Measurements from ENCODE around the gene ZNRF1. TPM values are rescaled to one million over a fixed set of nuclear protein-coding genes. Genes with fewer than 3 reads are reported as not detected.

Gene ZNRF1
- total and polyA plus RNA-seq, 4 donors, result 7.9 to 10.9 (median 9.2) TPM

GRCh38 chr16:75085556-75085955, 86.7 kb downstream of the ZNRF1 start:
- H3K27ac ChIP-seq (ENCODE audit: low read depth in 1 of 2, low read length in 2 of 2), result no peak overlapping the region
- H3K27me3 ChIP-seq (ENCODE audit: control insufficient read depth in 4 of 4, insufficient read depth in 4 of 4, low read length in 3 of 4), result no peaks in the 10 kb centered on the region
- H3K36me3 ChIP-seq (ENCODE audit: control insufficient read depth in 4 of 4, insufficient read depth in 3 of 4, low read depth in 1 of 4, low read length in 3 of 4), result no peaks in the 10 kb centered on the region
- H3K9ac ChIP-seq (ENCODE audit: low read depth in 1 of 2, low read length in 2 of 2), result no peak overlapping the region
- H3K4me3 ChIP-seq (ENCODE audit: low read depth in 1 of 3, low read length in 3 of 3), result no peak overlapping the region
- no peaks in the 10 kb centered on the region for H3K9me3 ChIP-seq (ENCODE audit: control insufficient read depth in 4 of 4, low read length in 3 of 4)
- TF ChIP-seq REST (IDR thresholded peaks at IDR 0.05) (no peak), ATF3 (IDR thresholded peaks at IDR 0.05) (no peak), HNF4G (IDR thresholded peaks at IDR 0.05) (no peak), MAX (IDR thresholded peaks at IDR 0.05) (no peak), FOXA2 (IDR thresholded peaks at IDR 0.05) (no peak), SP1 (IDR thresholded peaks at IDR 0.05) (no peak), RAD21 (IDR thresholded peaks at IDR 0.05) (no peak), CTCF (IDR thresholded peaks at IDR 0.05; ENCODE audit: low read depth, low read length, missing input control) (no peak), YY1 (IDR thresholded peaks at IDR 0.05) (no peak), TAF1 (conservative IDR thresholded peaks at IDR 0.05) (no peak)
- H3K4me1 ChIP-seq (ENCODE audit: control insufficient read depth in 4 of 4, insufficient read depth in 4 of 4, low read length in 3 of 4), result peaks cover 5 to 26% (median 20%) of the 10 kb centered on the region in 4 donors
- WGBS, result 96% methylated on average over 4 of the region's 4 CpGs
- no peak for DNase-seq (ENCODE audit: low spot score)

GRCh38 chr16:75086281-75086680, 87.5 kb downstream of the ZNRF1 start:
- H3K36me3 ChIP-seq (ENCODE audit: control insufficient read depth in 4 of 4, insufficient read depth in 3 of 4, low read depth in 1 of 4, low read length in 3 of 4), result no peaks in the 10 kb centered on the region
- no peak for TF ChIP-seq EGR1 (IDR thresholded peaks at IDR 0.05; ENCODE audit: low read depth in 2 of 2)
- no peak for TF ChIP-seq REST (IDR thresholded peaks at IDR 0.05)
- no peak for TF ChIP-seq FOXA2 (IDR thresholded peaks at IDR 0.05)
- TF ChIP-seq FOXA1 (IDR thresholded peaks at IDR 0.05), result no peak
- no peak for TF ChIP-seq CTCF (IDR thresholded peaks at IDR 0.05; ENCODE audit: low read depth, low read length, missing input control)
- no peak for TF ChIP-seq YY1 (IDR thresholded peaks at IDR 0.05)
- no peak for TF ChIP-seq RAD21 (IDR thresholded peaks at IDR 0.05)
- no peaks in the 10 kb centered on the region for H3K27me3 ChIP-seq (ENCODE audit: control insufficient read depth in 4 of 4, insufficient read depth in 4 of 4, low read length in 3 of 4)
- H3K9me3 ChIP-seq (ENCODE audit: control insufficient read depth in 4 of 4, low read length in 3 of 4), result no peaks in the 10 kb centered on the region
- no peak overlapping the region for H3K4me3 ChIP-seq (ENCODE audit: low read depth in 1 of 3, low read length in 3 of 3)
- DNase-seq (ENCODE audit: low spot score), result no peak
- WGBS, result 98% methylated on average over 1 of the region's 1 CpG
- H3K4me1 ChIP-seq (ENCODE audit: control insufficient read depth in 4 of 4, insufficient read depth in 4 of 4, low read length in 3 of 4), result peaks cover 5 to 26% (median 20%) of the 10 kb centered on the region in 4 donors
- no peak overlapping the region for H3K27ac ChIP-seq (ENCODE audit: low read depth in 1 of 2, low read length in 2 of 2)
- H3K9ac ChIP-seq (ENCODE audit: low read depth in 1 of 2, low read length in 2 of 2), result no peak overlapping the region
